ENCODE results near the gene DUOXA2. TPM values are rescaled to one million over a fixed set of nuclear protein-coding genes. Genes with fewer than 3 reads are reported as not detected.

The DUOXA2 gene
- total RNA-seq, 1 experiment from 2014 or later = not detected

GRCh38 chr15:45163508-45163856 is 49.4 kb downstream of the DUOXA2 start:
- BruUV-seq (replicated peaks) = no TSS peak
- Histone ChIP-seq H3K9ac (ENCODE audit: low read length) (no peak overlapping the region), H3K27ac (ENCODE audit: low read length) (no peak overlapping the region), H3K27me3 (ENCODE audit: low read length) (no peaks in the 10 kb centered on the region), H3K4me2 (ENCODE audit: low read length) (no peak overlapping the region), H4K20me1 (ENCODE audit: low read length) (no peaks in the 10 kb centered on the region), H3K9me3 (ENCODE audit: low read length) (no peaks in the 10 kb centered on the region), H3F3A (ENCODE audit: low read length, unreplicated experiment) (no peaks in the 10 kb centered on the region), H3K36me3 (ENCODE audit: low read depth, low read length) (no peaks in the 10 kb centered on the region), H3K79me2 (ENCODE audit: low read length) (no peaks in the 10 kb centered on the region), H3K4me3 (ENCODE audit: low read length) (no peak overlapping the region), H3K9me2 (replicated peaks; ENCODE audit: low read length) (no peaks in the 10 kb centered on the region), H3K4me1 (ENCODE audit: insufficient read depth, low read length) (peaks cover 24% of the 10 kb centered on the region), H2AFZ (ENCODE audit: low read length) (no peak overlapping the region)
- DNase-seq (no peak), ATAC-seq (no peak)
- POLR2A ChIA-PET (ENCODE audit: unreplicated experiment) = interaction anchor here (0.5 to 0.9 kb wide), 2 partner anchors 12 to 38 kb away, joined by 3 to 8 read pairs; no protein-coding TSS in a partner anchor
- TF ChIP-seq EZH2phosphoT487 (IDR thresholded peaks at IDR 0.05; ENCODE audit: borderline replicate concordance, low read length) = no peak
- no peak for TF ChIP-seq CTCF (conservative IDR thresholded peaks at IDR 0.05; ENCODE audit: low read depth, low read length)
- no peak for TF ChIP-seq EZH2 (IDR thresholded peaks at IDR 0.05; ENCODE audit: low read length, unreplicated experiment)
- intact Hi-C loops (cut with micrococcal nuclease) = loop anchor here (1.0 to 10.0 kb wide), 6 partner anchors 35 to 291 kb away; no protein-coding TSS in a partner anchor
- CTCF ChIA-PET = interaction anchor here (0.6 to 2.7 kb wide), 16 partner anchors 16 to 141 kb away, joined by 3 to 36 read pairs (median 4); no protein-coding TSS in a partner anchor

GRCh38 chr15:45164914-45165313 is 50.8 kb downstream of the DUOXA2 start:
- H3K4me3 ChIP-seq (ENCODE audit: low read length) = no peak overlapping the region
- no peaks in the 10 kb centered on the region for H4K20me1 ChIP-seq (ENCODE audit: low read length)
- DNase-seq (no peak), ATAC-seq (no peak)
- H3K27me3 ChIP-seq (ENCODE audit: low read length) = no peaks in the 10 kb centered on the region
- H3K4me1 ChIP-seq (ENCODE audit: insufficient read depth, low read length) = peaks cover 21% of the 10 kb centered on the region
- CTCF ChIA-PET = interaction anchor here (1.5 kb wide), 1 partner anchor 40 kb away, joined by 3 read pairs; no protein-coding TSS in a partner anchor
- no peaks in the 10 kb centered on the region for H3K79me2 ChIP-seq (ENCODE audit: low read length)
- no peak overlapping the region for H2AFZ ChIP-seq (ENCODE audit: low read length)
- intact Hi-C loops (cut with micrococcal nuclease) = loop anchor here (10.0 kb wide), 1 partner anchor 290 kb away; no protein-coding TSS in a partner anchor
- POLR2A ChIA-PET (ENCODE audit: unreplicated experiment) = no interaction called here
- TF ChIP-seq EZH2 (IDR thresholded peaks at IDR 0.05; ENCODE audit: low read length, unreplicated experiment) (no peak), CTCF (conservative IDR thresholded peaks at IDR 0.05; ENCODE audit: low read depth, low read length) (no peak), EZH2phosphoT487 (IDR thresholded peaks at IDR 0.05; ENCODE audit: borderline replicate concordance, low read length) (no peak)
- H3K4me2 ChIP-seq (ENCODE audit: low read length) = no peak overlapping the region
- H3K9ac ChIP-seq (ENCODE audit: low read length) = no peak overlapping the region
- H3K9me2 ChIP-seq (replicated peaks; ENCODE audit: low read length) = no peaks in the 10 kb centered on the region
- no peaks in the 10 kb centered on the region for H3K36me3 ChIP-seq (ENCODE audit: low read depth, low read length)
- H3K9me3 ChIP-seq (ENCODE audit: low read length) = no peaks in the 10 kb centered on the region
- no TSS peak for BruUV-seq (replicated peaks)
- H3K27ac ChIP-seq (ENCODE audit: low read length) = no peak overlapping the region
- H3F3A ChIP-seq (ENCODE audit: low read length, unreplicated experiment) = no peaks in the 10 kb centered on the region

GRCh38 chr15:45165536-45165935 is 51.4 kb downstream of the DUOXA2 start:
- no peak for DNase-seq
- no peaks in the 10 kb centered on the region for H3K79me2 ChIP-seq (ENCODE audit: low read length)
- H3K4me2 ChIP-seq (ENCODE audit: low read length) = no peak overlapping the region
- H3K36me3 ChIP-seq (ENCODE audit: low read depth, low read length) = no peaks in the 10 kb centered on the region
- H3K4me3 ChIP-seq (ENCODE audit: low read length) = no peak overlapping the region
- ChIA-PET POLR2A (ENCODE audit: unreplicated experiment) (no interaction called here), CTCF (interaction anchor here (1.5 kb wide), 1 partner anchor 40 kb away, joined by 3 read pairs; no protein-coding TSS in a partner anchor)
- no peak for ATAC-seq
- intact Hi-C loops (cut with micrococcal nuclease) = loop anchor here (10.0 kb wide), 1 partner anchor 289 kb away; no protein-coding TSS in a partner anchor
- H3K9ac ChIP-seq (ENCODE audit: low read length) = no peak overlapping the region
- no peaks in the 10 kb centered on the region for H3K9me2 ChIP-seq (replicated peaks; ENCODE audit: low read length)
- H2AFZ ChIP-seq (ENCODE audit: low read length) = no peak overlapping the region
- H3F3A ChIP-seq (ENCODE audit: low read length, unreplicated experiment) = no peaks in the 10 kb centered on the region
- H3K4me1 ChIP-seq (ENCODE audit: insufficient read depth, low read length) = peaks cover 21% of the 10 kb centered on the region
- TF ChIP-seq EZH2 (IDR thresholded peaks at IDR 0.05; ENCODE audit: low read length, unreplicated experiment) (no peak), EZH2phosphoT487 (IDR thresholded peaks at IDR 0.05; ENCODE audit: borderline replicate concordance, low read length) (no peak), CTCF (conservative IDR thresholded peaks at IDR 0.05; ENCODE audit: low read depth, low read length) (no peak)
- H3K27me3 ChIP-seq (ENCODE audit: low read length) = no peaks in the 10 kb centered on the region
- no peak overlapping the region for H3K27ac ChIP-seq (ENCODE audit: low read length)
- no peaks in the 10 kb centered on the region for H3K9me3 ChIP-seq (ENCODE audit: low read length)
- no TSS peak for BruUV-seq (replicated peaks)
- H4K20me1 ChIP-seq (ENCODE audit: low read length) = no peaks in the 10 kb centered on the region

Data from PC-3 (cell line).